Measurements from ENCODE around the gene ARHGEF3. TPM values are rescaled to one million over a fixed set of nuclear protein-coding genes. Genes with fewer than 3 reads are reported as not detected.
"Not testable (repeated sequence)": the region's sequence is repeated elsewhere in the genome, so short reads cannot be mapped to it uniquely, and the experiment has no call there.

ARHGEF3 gene
- total RNA-seq, 1 donor from 2014 or later: 23.1 TPM

- no peak for DNase-seq (ENCODE audit: low spot score)
- intact Hi-C loops (cut with DNase I): loop anchor here (2.0 kb wide), 1 partner anchor 42 kb away; no protein-coding TSS in a partner anchor
These were observed 46.9 kb downstream of the ARHGEF3 start for GRCh38 chr3:56754741-56755417.

- intact Hi-C loops (cut with DNase I): no loop called here
These were observed 48.4 kb downstream of the ARHGEF3 start for GRCh38 chr3:56753206-56753820.

GRCh38 chr3:56751056-56751707 is 50.6 kb downstream of the ARHGEF3 start:
- intact Hi-C loops (cut with DNase I): no loop called here
- no peak for DNase-seq (ENCODE audit: low spot score)

More at GRCh38 chr3:56753206-56753820, 48.4 kb downstream of the ARHGEF3 start:
- DNase-seq (ENCODE audit: low spot score): no peak

GRCh38 chr3:56748663-56749231 is 53.0 kb downstream of the ARHGEF3 start:
- DNase-seq (ENCODE audit: low spot score): no peak
- intact Hi-C loops (cut with DNase I): loop anchor here (5.0 kb wide), 1 partner anchor 36 kb away; no protein-coding TSS in a partner anchor

GRCh38 chr3:56747150-56747549 is 54.6 kb downstream of the ARHGEF3 start:
- intact Hi-C loops (cut with DNase I): loop anchor here (5.0 kb wide), 1 partner anchor 35 kb away; no protein-coding TSS in a partner anchor
- DNase-seq (ENCODE audit: low spot score): no peak

- intact Hi-C loops (cut with DNase I): no loop called here
- no peak for DNase-seq (ENCODE audit: low spot score)
These were observed 57.7 kb downstream of the ARHGEF3 start for GRCh38 chr3:56744016-56744415.

GRCh38 chr3:56742887-56743286 is 58.9 kb downstream of the ARHGEF3 start:
- intact Hi-C loops (cut with DNase I): no loop called here
- no peak for DNase-seq (ENCODE audit: low spot score)

- DNase-seq (ENCODE audit: low spot score): no peak
- intact Hi-C loops (cut with DNase I): no loop called here
These were observed 62.7 kb downstream of the ARHGEF3 start for GRCh38 chr3:56739036-56739435.

GRCh38 chr3:56737006-56737405 is 64.7 kb downstream of the ARHGEF3 start:
- DNase-seq (ENCODE audit: low spot score): no peak
- intact Hi-C loops (cut with DNase I): no loop called here

- no peak for DNase-seq (ENCODE audit: low spot score)
- intact Hi-C loops (cut with DNase I): no loop called here
These were observed 69.6 kb downstream of the ARHGEF3 start for GRCh38 chr3:56732109-56732508.

- no peak for DNase-seq (ENCODE audit: low spot score)
- intact Hi-C loops (cut with DNase I): no loop called here
These were observed 76.6 kb downstream of the ARHGEF3 start for GRCh38 chr3:56725175-56725574.

GRCh38 chr3:56724676-56725075 is 77.1 kb downstream of the ARHGEF3 start:
- intact Hi-C loops (cut with DNase I): no loop called here
- DNase-seq (ENCODE audit: low spot score): no peak

- intact Hi-C loops (cut with DNase I): no loop called here
- no peak for DNase-seq (ENCODE audit: low spot score)
These were observed 80.9 kb downstream of the ARHGEF3 start for GRCh38 chr3:56720849-56721248.

- intact Hi-C loops (cut with DNase I); DNase-seq (ENCODE audit: low spot score): not testable (repeated sequence)
These were observed 82.9 kb downstream of the ARHGEF3 start for GRCh38 chr3:56718809-56719208.

GRCh38 chr3:56711344-56711743 is 90.4 kb downstream of the ARHGEF3 start:
- intact Hi-C loops (cut with DNase I): loop anchor here (5.0 kb wide), 1 partner anchor 36 kb away; no protein-coding TSS in a partner anchor
- DNase-seq (ENCODE audit: low spot score): no peak

- not testable (repeated sequence) for DNase-seq (ENCODE audit: low spot score)
- intact Hi-C loops (cut with DNase I): loop anchor here (10.0 kb wide), 1 partner anchor 367 kb away; no protein-coding TSS in a partner anchor
These were observed 94.3 kb downstream of the ARHGEF3 start for GRCh38 chr3:56707412-56707811.

- no peak for DNase-seq (ENCODE audit: low spot score)
- intact Hi-C loops (cut with DNase I): loop anchor here (10.0 kb wide), 1 partner anchor 368 kb away; no protein-coding TSS in a partner anchor
These were observed 95.1 kb downstream of the ARHGEF3 start for GRCh38 chr3:56706629-56707028.

- no peak for DNase-seq (ENCODE audit: low spot score)
- intact Hi-C loops (cut with DNase I): loop anchor here (10.0 kb wide), 1 partner anchor 370 kb away; no protein-coding TSS in a partner anchor
These were observed 97.0 kb downstream of the ARHGEF3 start for GRCh38 chr3:56704706-56705105.

- DNase-seq (ENCODE audit: low spot score): no peak
- intact Hi-C loops (cut with DNase I): loop anchor here (1.0 to 10.0 kb wide), 3 partner anchors 97 to 372 kb away; no protein-coding TSS in a partner anchor
These were observed 99.0 kb downstream of the ARHGEF3 start for GRCh38 chr3:56702490-56703315.
